Measurements from ENCODE around the gene PIH1D2.

GRCh38 chr11:112085822-112086421, 12.1 kb upstream of the PIH1D2 start:
- no peak for TF ChIP-seq PATZ1 (CRISPR knock-in tag; IDR thresholded peaks at IDR 0.05; ENCODE audit: borderline replicate concordance)
- no peak for TF ChIP-seq CREB5 (CRISPR knock-in tag; IDR thresholded peaks at IDR 0.05; ENCODE audit: low read depth)
- TF ChIP-seq ZNF565 (CRISPR knock-in tag; conservative IDR thresholded peaks at IDR 0.05; ENCODE audit: low read depth): no peak

All from SK-N-SH treated with all-trans-retinoic acid at 6 μM for 48 hours (cell line).